IMR-90 (cell line): Measurements from ENCODE around the gene RASSF10.

ENCODE experiments used
- CEBPB ChIP-seq: IDR thresholded peaks from 2 replicates; pipeline ENCODE4 v1.6.1; 2012; ENCODE audit warnings: low read depth, low read length, improper control_type of control experiment
- TF ChIP-seq, protein P1 (sequence below): conservative IDR thresholded peaks from 2 replicates; pipeline ENCODE4 v1.5.1; 2012; ENCODE audit warnings: mild to moderate bottlenecking, low read depth, low read length, improper control_type of control experiment

DNA sequence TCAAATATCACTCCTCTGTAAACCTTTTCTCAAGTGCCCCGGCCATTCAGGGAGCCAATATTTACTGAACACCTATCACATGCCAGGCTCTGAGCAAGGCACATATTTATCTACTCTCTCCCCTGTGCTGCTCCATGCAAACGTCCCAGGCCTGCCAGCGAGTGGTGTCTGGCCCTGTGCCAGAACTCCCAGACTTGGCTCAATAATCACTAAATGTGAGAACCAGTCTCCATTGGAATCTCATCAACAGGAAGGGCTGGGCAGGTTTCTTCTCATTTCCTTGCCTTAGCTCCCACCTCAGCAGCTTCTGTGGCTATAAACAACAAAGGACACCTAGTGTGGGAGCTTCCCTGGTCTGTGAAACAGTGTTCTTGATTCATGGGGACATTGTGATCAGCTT, 21.7 kb downstream of the RASSF10 start:
- TF ChIP-seq, protein P1, sequence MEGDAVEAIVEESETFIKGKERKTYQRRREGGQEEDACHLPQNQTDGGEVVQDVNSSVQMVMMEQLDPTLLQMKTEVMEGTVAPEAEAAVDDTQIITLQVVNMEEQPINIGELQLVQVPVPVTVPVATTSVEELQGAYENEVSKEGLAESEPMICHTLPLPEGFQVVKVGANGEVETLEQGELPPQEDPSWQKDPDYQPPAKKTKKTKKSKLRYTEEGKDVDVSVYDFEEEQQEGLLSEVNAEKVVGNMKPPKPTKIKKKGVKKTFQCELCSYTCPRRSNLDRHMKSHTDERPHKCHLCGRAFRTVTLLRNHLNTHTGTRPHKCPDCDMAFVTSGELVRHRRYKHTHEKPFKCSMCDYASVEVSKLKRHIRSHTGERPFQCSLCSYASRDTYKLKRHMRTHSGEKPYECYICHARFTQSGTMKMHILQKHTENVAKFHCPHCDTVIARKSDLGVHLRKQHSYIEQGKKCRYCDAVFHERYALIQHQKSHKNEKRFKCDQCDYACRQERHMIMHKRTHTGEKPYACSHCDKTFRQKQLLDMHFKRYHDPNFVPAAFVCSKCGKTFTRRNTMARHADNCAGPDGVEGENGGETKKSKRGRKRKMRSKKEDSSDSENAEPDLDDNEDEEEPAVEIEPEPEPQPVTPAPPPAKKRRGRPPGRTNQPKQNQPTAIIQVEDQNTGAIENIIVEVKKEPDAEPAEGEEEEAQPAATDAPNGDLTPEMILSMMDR, result no peak
- no peak for TF ChIP-seq CEBPB
